Activated CD4-positive, alpha-beta memory T cell treated with anti-CD3 and anti-CD28 coated beads, Interleukin-2, amount 10 ng/mL, durations not matched to agents 7 days and 5 days (primary cell): ENCODE data around the gene FAAP20. TPM values are rescaled to one million over a fixed set of nuclear protein-coding genes. Genes with fewer than 3 reads are reported as not detected.

Experiments
- CTCF ChIA-PET: fragments of 350-600 bp; sonication (Branson Sonifier 250); formaldehyde crosslinking; loops from one replicate; lab custom pipeline; 2021; ENCODE audit warnings: antibody characterized with exemption, inconsistent platforms; lab: Charles Lee
- POLR2A ChIA-PET: fragments of 350-600 bp; sonication (Branson Sonifier 250); formaldehyde crosslinking; loops from one replicate; lab custom pipeline; 2021; ENCODE audit warnings: antibody characterized with exemption; lab: Charles Lee
- DNase-seq: peaks from one replicate; pipeline ENCODE4 v3.0.0-alpha.2; 2020
- H3K27ac Mint-ChIP-seq: one replicate; pipeline ENCODE4 v1.8.0; 2021; ENCODE audit warnings: mild to moderate bottlenecking, mixed read lengths
- H3K27me3 Mint-ChIP-seq: one replicate; pipeline ENCODE4 v1.8.0; 2021; ENCODE audit warnings: mixed read lengths
- H3K36me3 Mint-ChIP-seq: one replicate; pipeline ENCODE4 v1.8.0; 2021; ENCODE audit warnings: low read depth, mixed read lengths
- H3K4me1 Mint-ChIP-seq: one replicate; pipeline ENCODE4 v1.8.0; 2021; ENCODE audit warnings: mixed read lengths
- H3K4me3 Mint-ChIP-seq: one replicate; pipeline ENCODE4 v1.8.0; 2021; ENCODE audit warnings: mild to moderate bottlenecking, mixed read lengths
- H3K9me3 Mint-ChIP-seq: one replicate; pipeline ENCODE4 v1.8.0; 2021; ENCODE audit warnings: mixed read lengths
- total RNA-seq, 2 experiments: library from RNA; stranded (reverse); gene quantifications; one replicate each; pipeline ENCODE4 v1.2.3, GENCODE V29; 2021

Gene FAAP20
- total RNA-seq, 2 experiments from 2014 or later, result 53.4 to 57.1 TPM

DNA sequence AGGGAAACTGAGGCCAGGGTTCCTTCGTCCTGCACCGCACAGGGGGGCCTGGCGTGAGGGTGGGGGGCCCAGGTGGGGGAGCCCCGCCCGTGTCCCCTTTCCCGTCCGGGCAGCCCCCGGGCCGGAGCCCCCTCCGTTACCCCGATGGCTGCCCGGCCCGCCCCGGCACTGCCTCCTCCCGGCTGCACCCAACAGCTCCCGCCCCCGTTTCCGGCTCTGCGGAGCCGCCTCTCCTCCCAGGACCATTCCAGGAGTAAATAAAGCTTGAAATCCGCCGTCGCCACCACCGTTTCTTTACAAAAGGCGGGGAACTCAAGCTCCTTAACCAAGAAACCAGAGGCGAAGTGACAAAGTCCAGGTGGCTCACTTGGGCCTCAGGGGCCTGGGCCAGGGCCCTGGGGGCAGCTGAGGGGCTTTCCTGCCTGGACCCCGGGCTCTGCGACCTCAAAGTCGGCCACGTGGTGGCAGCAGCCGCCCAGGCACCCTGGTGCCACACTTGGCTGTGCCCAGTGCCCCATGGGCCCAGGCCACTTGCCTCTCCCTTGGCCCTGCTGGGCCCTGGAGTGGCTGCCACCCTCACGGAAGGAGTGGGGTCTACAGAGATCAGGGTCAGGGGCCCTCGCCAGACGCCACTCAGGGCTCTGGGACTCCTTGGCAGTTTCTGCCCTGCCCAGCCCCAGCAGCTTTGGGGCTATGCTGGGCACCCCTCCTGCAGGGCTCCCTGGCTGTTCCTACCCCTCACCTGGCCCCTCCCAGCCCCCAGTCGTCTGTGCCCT is 514 bp upstream of the FAAP20 start:
- ChIA-PET POLR2A (interaction anchor here (0.7 to 3.7 kb wide), 28 partner anchors 8 to 390 kb away, joined by 3 to 48 read pairs (median 4); partner anchors contain the start of genes MORN1, PEX10 and RER1), CTCF (interaction anchor here (0.6 to 5.3 kb wide), 39 partner anchors 9 to 391 kb away, joined by 3 to 175 read pairs (median 5); partner anchors contain the start of genes MORN1, PEX10, PRXL2B and RER1)
- Mint-ChIP-seq H3K4me3 (peak overlapping the region; percentile 78), H3K27me3 (no peaks in the 10 kb centered on the region), H3K36me3 (no peaks in the 10 kb centered on the region), H3K4me1 (peaks cover 49% of the 10 kb centered on the region), H3K27ac (peak overlapping the region; percentile 92), H3K9me3 (no peaks in the 10 kb centered on the region)
- peak; percentile 91 for DNase-seq

DNA sequence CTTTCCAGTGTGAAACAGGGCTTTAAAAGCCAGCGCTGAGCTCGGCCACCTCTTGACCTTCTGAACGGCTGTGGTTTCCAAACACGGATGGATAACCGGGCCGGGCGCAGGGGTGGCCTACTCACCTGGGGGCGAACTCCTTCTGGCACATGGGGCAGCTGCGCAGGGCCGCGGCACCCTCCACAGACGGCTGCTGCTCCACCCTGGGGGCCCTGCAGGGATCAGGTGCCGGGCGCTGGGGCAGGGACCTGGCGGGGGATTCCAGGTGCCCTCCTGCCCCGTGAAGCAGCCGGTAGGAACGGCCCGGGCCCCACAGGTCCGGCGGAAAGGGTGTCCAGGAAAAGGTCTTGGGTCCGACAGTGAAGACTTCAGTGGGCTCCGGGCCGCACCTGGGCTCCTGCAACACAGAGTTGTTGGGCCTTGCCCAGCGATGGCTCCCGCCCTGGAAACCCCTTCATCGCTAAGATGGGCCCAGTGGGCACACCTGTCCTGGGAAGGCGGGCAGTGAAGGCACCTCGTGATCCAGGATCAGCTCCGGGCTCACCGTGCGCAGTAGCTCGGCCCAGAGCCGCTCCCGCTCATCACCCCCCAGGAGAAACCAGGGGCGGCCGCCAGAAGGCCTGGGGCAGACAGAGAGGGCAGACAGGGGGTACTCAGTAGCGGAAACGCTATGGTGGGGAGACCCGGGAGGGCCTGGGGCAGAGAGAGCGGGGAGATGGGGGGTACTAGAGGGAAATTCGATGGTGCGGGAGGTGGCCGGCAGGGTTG is 874 bp downstream of the FAAP20 start:
- Mint-ChIP-seq H3K36me3 (no peaks in the 10 kb centered on the region), H3K27me3 (no peaks in the 10 kb centered on the region), H3K4me3 (peak overlapping the region; percentile 64), H3K27ac (peak overlapping the region; percentile 35), H3K4me1 (peaks cover 42% of the 10 kb centered on the region), H3K9me3 (no peaks in the 10 kb centered on the region)
- ChIA-PET POLR2A (interaction anchor here (0.6 to 3.7 kb wide), 9 partner anchors 8 to 606 kb away, joined by 3 to 48 read pairs (median 4); partner anchors contain the start of genes MORN1 and RER1), CTCF (interaction anchor here (5.3 kb wide), 1 partner anchor 188 kb away, joined by 175 read pairs; no protein-coding TSS in a partner anchor)
- DNase-seq, result no peak

DNA sequence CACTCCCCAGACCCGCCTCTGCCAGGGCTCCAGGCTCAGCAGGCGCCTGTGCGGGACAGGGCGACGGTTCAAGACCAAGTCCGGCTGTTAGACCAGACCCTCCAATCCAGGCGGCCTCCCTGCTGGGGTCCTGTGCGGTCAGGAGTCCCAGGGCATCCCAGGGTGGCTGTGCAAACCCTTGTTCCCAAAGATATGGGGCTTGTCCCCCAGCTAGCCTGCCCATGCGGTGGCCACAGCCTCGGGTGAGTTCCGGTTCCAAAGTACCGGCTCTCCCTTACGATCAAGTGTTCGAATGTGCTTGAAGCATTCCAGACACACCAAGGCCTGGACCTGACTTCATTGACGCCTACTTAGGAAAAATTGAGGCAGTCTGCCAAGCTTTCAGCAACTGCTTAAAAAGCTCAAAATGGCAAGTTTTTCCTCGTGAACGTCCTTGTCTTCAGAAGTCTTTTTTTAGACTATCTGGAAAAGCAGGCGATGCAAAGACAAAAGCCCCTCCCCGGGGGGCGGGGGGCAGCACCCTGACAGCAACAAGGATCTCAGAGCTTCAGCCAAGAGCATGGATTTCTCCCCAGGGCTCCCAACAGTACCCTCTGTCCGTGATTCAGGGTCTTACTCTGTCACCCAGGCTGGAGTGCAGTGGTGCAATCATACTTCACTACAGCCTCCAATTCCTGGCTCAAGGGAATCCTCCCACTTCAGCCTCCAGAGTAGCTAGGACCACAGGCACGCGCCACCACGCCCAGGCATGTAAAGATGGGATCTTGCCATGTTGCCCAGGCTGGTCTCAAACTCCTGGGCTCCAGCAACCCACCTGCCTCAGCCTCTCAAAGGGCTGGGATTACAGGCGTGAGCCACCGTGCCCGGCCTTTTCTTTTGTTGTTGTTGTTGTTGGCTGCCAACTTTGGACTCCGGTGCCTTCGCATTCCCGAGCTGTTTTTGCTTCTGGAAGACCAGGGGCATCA is 2.3 kb downstream of the FAAP20 start:
- no peak for DNase-seq
- H3K27ac Mint-ChIP-seq, result no peak overlapping the region
- peaks cover 33% of the 10 kb centered on the region for H3K4me1 Mint-ChIP-seq
- POLR2A ChIA-PET, result interaction anchor here (1.0 to 1.2 kb wide), 5 partner anchors 8 to 199 kb away, joined by 3 to 4 read pairs (median 3); partner anchors contain the start of genes MORN1 and RER1
- H3K4me3 Mint-ChIP-seq, result peak overlapping the region; percentile 58
- CTCF ChIA-PET, result interaction anchor here (1.0 to 1.9 kb wide), 2 partner anchors 109 to 189 kb away, joined by 3 to 7 read pairs; no protein-coding TSS in a partner anchor
- no peaks in the 10 kb centered on the region for H3K36me3 Mint-ChIP-seq
- no peaks in the 10 kb centered on the region for H3K27me3 Mint-ChIP-seq
- no peaks in the 10 kb centered on the region for H3K9me3 Mint-ChIP-seq

DNA sequence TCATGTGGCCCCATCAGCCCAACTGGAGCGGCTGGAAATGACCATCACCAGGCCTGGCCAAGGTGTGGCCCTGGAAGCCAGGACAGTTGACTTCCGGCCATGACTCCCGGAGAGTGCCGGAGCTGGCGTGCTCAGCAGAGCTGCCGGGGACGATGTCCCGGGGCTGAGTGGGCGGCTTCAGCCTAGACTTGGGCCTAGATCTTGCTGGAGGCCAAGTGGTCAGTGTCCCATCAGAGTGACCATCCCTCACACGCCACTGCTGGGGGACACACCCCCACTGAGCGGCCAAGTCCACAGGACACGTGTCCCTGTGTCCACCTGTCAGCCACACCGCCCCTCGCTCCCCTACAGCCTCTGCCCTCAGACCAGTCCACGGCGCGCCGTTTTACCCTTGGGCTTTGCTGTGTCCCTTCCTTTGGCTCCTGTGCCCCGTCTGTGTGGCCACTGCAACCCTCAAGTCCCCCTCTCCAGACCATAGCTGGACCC is 4.0 kb downstream of the FAAP20 start:
- Mint-ChIP-seq H3K27ac (no peak overlapping the region), H3K27me3 (no peaks in the 10 kb centered on the region), H3K4me1 (peaks cover 31% of the 10 kb centered on the region), H3K36me3 (no peaks in the 10 kb centered on the region), H3K9me3 (no peaks in the 10 kb centered on the region), H3K4me3 (peak overlapping the region; percentile 21)
- ChIA-PET CTCF (interaction anchor here (1.2 to 2.0 kb wide), 2 partner anchors 57 to 201 kb away, joined by 3 to 5 read pairs; partner anchors contain the start of genes MORN1 and RER1), POLR2A (interaction anchor here (0.8 to 3.0 kb wide), 6 partner anchors 9 to 201 kb away, joined by 3 to 11 read pairs (median 4); partner anchors contain the start of genes MORN1 and RER1)
- DNase-seq, result no peak

DNA sequence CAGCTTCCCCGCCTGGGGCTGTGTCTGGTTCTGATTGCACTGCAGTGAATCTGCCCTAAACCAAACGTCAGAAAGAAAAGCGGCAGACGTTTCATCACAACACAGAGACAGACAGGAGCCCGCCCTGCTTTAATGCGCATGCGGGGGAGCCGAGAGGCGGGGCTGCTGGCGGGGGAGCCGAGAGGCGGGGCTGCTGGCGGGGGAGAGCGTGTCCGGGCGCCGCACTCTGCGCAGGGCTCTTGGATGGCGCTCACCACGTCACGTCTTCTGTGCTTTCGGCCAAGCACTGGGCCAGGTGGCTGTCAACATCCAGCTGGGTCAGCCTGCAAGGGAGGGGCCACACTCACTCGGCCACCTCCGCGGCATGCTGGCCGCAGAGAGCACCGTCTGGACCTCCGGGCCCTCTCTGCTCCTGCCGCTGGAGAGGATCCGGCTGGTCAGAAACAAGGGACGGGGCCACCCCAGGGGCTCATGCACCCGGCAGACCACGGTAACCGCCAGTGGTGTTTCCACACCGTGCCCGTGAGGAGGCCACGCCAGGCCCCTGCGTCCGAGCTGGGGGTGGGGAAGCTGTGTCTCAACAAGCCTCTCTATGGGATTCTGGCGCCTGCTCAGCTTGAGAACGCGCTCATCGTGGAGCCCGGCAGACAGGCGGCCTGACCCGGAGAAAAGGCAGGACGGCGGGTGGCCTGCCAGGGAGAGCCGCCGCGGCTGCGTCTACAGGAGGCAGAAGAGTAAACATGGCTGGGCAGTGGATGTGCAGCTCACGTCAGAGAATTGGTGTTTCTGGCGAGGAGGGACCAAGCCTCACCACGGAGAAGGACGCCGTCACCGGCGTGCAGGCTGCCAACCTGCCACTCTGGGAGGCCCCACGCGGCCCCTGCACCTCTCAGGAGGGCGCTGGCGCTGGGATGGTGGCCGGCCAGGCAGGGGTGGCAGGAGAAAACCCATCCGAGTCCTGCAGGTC is 4.8 kb downstream of the FAAP20 start:
- no peaks in the 10 kb centered on the region for H3K27me3 Mint-ChIP-seq
- H3K36me3 Mint-ChIP-seq, result no peaks in the 10 kb centered on the region
- ChIA-PET CTCF (interaction anchor here (1.0 to 2.0 kb wide), 3 partner anchors 16 to 202 kb away, joined by 3 to 5 read pairs (median 4); partner anchors contain the start of genes MORN1 and RER1), POLR2A (interaction anchor here (0.7 to 3.0 kb wide), 11 partner anchors 10 to 396 kb away, joined by 3 to 11 read pairs (median 3); partner anchors contain the start of genes MORN1 and RER1)
- H3K9me3 Mint-ChIP-seq, result no peaks in the 10 kb centered on the region
- DNase-seq, result peak; percentile 94
- peak overlapping the region; percentile 70 for H3K4me3 Mint-ChIP-seq
- H3K4me1 Mint-ChIP-seq, result peaks cover 28% of the 10 kb centered on the region
- H3K27ac Mint-ChIP-seq, result peak overlapping the region; percentile 92

DNA sequence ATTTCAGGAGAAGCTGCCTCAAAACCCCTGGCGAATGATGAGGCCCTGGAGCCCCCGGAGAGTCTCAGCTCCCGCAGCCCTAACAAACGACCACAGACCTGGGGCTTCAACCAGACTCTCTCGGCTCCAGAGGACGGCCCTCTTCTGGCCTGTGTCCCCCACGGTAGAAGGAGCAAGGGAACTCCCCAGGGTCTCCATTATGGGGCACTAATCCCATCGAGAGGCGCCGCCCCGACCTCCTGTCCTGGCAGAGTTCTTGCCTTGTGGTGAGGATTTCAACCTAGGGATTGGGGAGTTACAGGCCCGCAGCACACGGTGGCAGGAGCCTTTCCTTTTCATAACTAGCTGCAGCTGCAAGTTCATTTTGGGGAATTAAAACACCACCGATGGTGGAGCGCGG is 6.2 kb downstream of the FAAP20 start:
- Mint-ChIP-seq H3K27ac (peak overlapping the region; percentile 47), H3K36me3 (no peaks in the 10 kb centered on the region)
- POLR2A ChIA-PET, result interaction anchor here (3.0 kb wide), 1 partner anchor 11 kb away, joined by 11 read pairs; no protein-coding TSS in a partner anchor

DNA sequence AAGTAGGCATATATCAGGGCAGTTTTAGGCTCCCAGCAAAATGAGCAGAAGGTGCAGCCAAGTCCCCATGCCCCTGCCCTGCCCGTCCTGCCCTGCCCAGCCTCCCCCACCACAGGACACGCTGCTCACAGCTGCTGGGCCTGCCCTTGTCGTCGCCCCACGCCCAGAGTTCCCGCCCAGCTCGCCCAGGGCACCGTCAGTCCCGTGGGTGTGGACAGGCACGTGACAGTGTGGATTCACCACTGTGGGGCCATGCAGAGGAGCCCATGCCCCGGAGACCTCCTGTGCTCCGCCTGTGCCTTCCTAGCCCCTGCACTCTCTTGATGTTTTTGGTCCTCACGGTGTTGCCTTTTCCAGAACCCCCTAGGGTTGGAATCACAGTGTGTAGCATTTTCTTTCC is 7.0 kb downstream of the FAAP20 start:
- peaks cover 18% of the 10 kb centered on the region for H3K4me1 Mint-ChIP-seq
- CTCF ChIA-PET, result no interaction called here
- no peak overlapping the region for H3K4me3 Mint-ChIP-seq
- H3K9me3 Mint-ChIP-seq, result no peaks in the 10 kb centered on the region
- no peak overlapping the region for H3K27ac Mint-ChIP-seq
- DNase-seq, result no peak
- no peaks in the 10 kb centered on the region for H3K36me3 Mint-ChIP-seq
- H3K27me3 Mint-ChIP-seq, result no peaks in the 10 kb centered on the region
- POLR2A ChIA-PET, result no interaction called here

More for the DNA sequence above, 6.2 kb downstream of the FAAP20 start:
- CTCF ChIA-PET, result interaction anchor here (2.0 kb wide), 1 partner anchor 55 kb away, joined by 5 read pairs; no protein-coding TSS in a partner anchor
- DNase-seq, result no peak
- Mint-ChIP-seq H3K27me3 (no peaks in the 10 kb centered on the region), H3K4me1 (peaks cover 24% of the 10 kb centered on the region), H3K4me3 (no peak overlapping the region), H3K9me3 (no peaks in the 10 kb centered on the region)

DNA sequence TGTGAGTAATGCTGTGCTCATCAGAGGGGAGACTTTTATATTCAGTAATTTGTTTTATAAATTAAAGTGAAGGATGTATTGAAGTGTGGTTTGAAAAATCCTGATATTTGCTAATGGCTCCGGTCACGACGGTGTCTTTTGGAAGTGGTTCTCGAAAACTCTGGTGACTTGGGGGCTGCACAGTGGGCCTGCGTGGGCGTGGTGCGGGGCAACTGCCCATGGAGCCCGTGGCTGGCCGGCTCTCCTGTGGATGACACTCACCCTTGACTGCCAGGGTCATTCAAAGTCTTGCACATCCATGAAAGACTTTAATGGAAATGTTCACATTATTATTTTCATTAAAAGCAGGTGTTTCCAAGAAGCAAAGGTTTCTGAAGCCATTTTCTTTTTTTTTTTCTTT is 7.7 kb downstream of the FAAP20 start:
- no peaks in the 10 kb centered on the region for H3K9me3 Mint-ChIP-seq
- H3K27me3 Mint-ChIP-seq, result no peaks in the 10 kb centered on the region
- no peak overlapping the region for H3K27ac Mint-ChIP-seq
- ChIA-PET CTCF (no interaction called here), POLR2A (no interaction called here)
- H3K4me1 Mint-ChIP-seq, result peaks cover 16% of the 10 kb centered on the region
- H3K36me3 Mint-ChIP-seq, result no peaks in the 10 kb centered on the region
- H3K4me3 Mint-ChIP-seq, result no peak overlapping the region
- DNase-seq, result no peak

DNA sequence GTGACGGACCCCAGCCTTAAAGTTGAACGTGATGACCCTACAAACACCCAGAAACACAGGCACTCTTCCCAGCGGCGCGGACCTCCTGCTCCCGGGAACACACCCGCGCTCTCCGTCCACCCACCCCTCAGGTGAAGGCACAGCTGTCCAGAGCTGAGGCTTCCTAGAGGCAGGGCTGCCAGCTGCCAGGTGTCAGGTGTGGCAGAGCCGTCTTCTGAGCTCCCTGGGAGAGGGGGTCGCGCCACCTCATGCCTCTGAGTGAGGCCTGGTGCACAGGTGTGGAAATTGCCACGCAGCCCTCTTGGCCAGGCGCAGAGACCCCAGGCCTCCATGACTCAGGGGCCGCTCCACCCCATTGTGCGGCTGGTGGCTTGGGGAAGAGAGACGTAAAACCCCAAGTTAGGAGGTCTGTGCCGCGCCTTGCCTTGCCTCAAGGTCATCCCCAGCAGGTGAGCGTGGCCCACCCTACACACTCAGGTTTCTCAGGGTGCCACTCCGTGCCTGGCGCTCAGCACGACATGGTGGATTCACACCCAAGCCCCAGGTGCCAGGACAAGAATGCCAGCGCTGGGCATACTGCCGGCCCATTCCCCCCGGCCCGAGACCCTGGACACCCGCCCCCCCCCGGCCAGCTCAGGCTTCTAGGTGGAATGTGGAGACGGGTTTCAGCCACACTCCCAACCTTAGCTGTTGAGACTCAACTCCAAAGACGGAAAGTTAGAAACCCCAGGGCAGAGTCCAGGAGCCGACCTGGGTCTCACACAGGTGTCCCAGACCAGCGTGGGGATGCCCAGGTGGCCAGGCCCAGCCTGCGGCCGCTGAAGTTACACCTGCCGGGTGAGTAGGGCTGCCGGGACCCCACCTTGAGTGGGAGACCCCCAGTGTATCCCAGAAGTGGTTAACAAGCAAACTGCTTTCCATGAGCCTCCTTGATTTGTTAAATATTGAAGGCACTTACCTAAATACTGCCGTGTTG is 8.4 kb downstream of the FAAP20 start:
- no peak for DNase-seq
- no peak overlapping the region for H3K27ac Mint-ChIP-seq
- H3K4me1 Mint-ChIP-seq, result peaks cover 13% of the 10 kb centered on the region
- H3K27me3 Mint-ChIP-seq, result no peaks in the 10 kb centered on the region
- H3K36me3 Mint-ChIP-seq, result no peaks in the 10 kb centered on the region
- ChIA-PET CTCF (interaction anchor here (0.6 kb wide), 1 partner anchor 36 kb away, joined by 3 read pairs; no protein-coding TSS in a partner anchor), POLR2A (interaction anchor here (0.7 kb wide), 1 partner anchor 8 kb away, joined by 3 read pairs; the partner anchor contains the start of gene FAAP20)
- H3K9me3 Mint-ChIP-seq, result no peaks in the 10 kb centered on the region
- no peak overlapping the region for H3K4me3 Mint-ChIP-seq

DNA sequence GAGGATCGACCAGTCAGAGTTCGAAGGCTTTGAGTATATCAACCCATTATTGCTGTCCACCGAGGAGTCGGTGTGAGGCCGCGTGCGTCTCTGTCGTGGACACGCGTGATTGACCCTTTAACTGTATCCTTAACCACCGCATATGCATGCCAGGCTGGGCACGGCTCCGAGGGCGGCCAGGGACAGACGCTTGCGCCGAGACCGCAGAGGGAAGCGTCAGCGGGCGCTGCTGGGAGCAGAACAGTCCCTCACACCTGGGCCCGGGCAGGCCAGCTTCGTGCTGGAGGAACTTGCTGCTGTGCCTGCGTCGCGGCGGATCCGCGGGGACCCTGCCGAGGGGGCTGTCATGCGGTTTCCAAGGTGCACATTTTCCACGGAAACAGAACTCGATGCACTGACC is 9.6 kb downstream of the FAAP20 start:
- ChIA-PET POLR2A (interaction anchor here (1.2 kb wide), 1 partner anchor 207 kb away, joined by 3 read pairs; the partner anchor contains the start of genes MORN1 and RER1), CTCF (interaction anchor here (1.4 kb wide), 1 partner anchor 10 kb away, joined by 5 read pairs; no protein-coding TSS in a partner anchor)
- no peak for DNase-seq
- H3K27ac Mint-ChIP-seq, result no peak overlapping the region
- no peaks in the 10 kb centered on the region for H3K9me3 Mint-ChIP-seq
- H3K36me3 Mint-ChIP-seq, result no peaks in the 10 kb centered on the region
- no peak overlapping the region for H3K4me3 Mint-ChIP-seq
- H3K27me3 Mint-ChIP-seq, result no peaks in the 10 kb centered on the region
- H3K4me1 Mint-ChIP-seq, result peaks cover 5% of the 10 kb centered on the region
